HEK293T (cell line): Measurements from ENCODE around the gene LRMDA.

Source experiments
- ARNT ChIP-seq: fragments of 450-650 bp; IDR thresholded peaks from 2 replicates; pipeline ENCODE4 v1.6.1; 2017; ENCODE audit warnings: mild to moderate bottlenecking
- ELF4 ChIP-seq: fragments of 450-650 bp; IDR thresholded peaks from 2 replicates; pipeline ENCODE4 v1.6.1; 2017; ENCODE audit warnings: antibody characterized with exemption
- FOXA1 ChIP-seq: fragments of 450-650 bp; IDR thresholded peaks from 2 replicates; pipeline ENCODE4 v1.6.1; 2016; ENCODE audit warnings: mild to moderate bottlenecking
- FOXK2 ChIP-seq: fragments of 450-650 bp; IDR thresholded peaks from 2 replicates; pipeline ENCODE4 v1.6.1; 2016; ENCODE audit warnings: mild to moderate bottlenecking
- L3MBTL2 ChIP-seq: fragments of 450-650 bp; conservative IDR thresholded peaks from 2 replicates; pipeline ENCODE4 v1.6.1; 2016; ENCODE audit warnings: mild to moderate bottlenecking
- SP1 ChIP-seq: fragments of 450-650 bp; IDR thresholded peaks from 2 replicates; pipeline ENCODE4 v1.6.1; 2017
- TARDBP ChIP-seq: fragments of 450-650 bp; IDR thresholded peaks from 2 replicates; pipeline ENCODE4 v1.6.1; 2016
- TF ChIP-seq, protein P1 (sequence below): fragments of 450-650 bp; IDR thresholded peaks from 2 replicates; pipeline ENCODE4 v1.6.1; 2016

DNA sequence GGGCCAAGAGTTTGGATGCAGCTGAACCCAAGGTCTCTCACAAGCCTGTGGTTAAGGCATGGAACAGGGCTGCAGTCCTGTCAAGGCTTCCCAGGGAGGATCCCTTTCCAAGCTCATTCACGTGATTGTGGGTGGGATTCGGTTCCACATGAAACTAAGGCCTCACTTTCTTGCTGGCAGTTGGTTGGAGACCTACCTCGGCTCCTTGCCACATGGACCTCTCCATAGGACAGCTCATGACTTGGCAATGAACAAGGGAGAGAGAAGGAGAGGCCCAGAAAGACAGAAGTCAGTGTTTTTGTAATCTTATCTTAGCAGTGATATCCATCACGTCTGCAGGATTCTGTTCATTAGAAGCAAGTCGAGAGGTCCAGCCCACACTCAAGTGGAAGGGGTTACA lies 583.8 kb downstream of the LRMDA start:
- TF ChIP-seq SP1 (no peak), ELF4 (no peak), TARDBP (no peak), FOXK2 (no peak), ARNT (no peak), L3MBTL2 (no peak), FOXA1 (no peak)
- TF ChIP-seq, protein P1, sequence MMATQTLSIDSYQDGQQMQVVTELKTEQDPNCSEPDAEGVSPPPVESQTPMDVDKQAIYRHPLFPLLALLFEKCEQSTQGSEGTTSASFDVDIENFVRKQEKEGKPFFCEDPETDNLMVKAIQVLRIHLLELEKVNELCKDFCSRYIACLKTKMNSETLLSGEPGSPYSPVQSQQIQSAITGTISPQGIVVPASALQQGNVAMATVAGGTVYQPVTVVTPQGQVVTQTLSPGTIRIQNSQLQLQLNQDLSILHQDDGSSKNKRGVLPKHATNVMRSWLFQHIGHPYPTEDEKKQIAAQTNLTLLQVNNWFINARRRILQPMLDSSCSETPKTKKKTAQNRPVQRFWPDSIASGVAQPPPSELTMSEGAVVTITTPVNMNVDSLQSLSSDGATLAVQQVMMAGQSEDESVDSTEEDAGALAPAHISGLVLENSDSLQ, result no peak
